ENCODE measurements around the gene NEURL1B. TPM values are rescaled to one million over a fixed set of nuclear protein-coding genes. Genes with fewer than 3 reads are reported as not detected.

Gene NEURL1B
- total RNA-seq, 1 experiment from 2014 or later = 15.4 TPM

DNA sequence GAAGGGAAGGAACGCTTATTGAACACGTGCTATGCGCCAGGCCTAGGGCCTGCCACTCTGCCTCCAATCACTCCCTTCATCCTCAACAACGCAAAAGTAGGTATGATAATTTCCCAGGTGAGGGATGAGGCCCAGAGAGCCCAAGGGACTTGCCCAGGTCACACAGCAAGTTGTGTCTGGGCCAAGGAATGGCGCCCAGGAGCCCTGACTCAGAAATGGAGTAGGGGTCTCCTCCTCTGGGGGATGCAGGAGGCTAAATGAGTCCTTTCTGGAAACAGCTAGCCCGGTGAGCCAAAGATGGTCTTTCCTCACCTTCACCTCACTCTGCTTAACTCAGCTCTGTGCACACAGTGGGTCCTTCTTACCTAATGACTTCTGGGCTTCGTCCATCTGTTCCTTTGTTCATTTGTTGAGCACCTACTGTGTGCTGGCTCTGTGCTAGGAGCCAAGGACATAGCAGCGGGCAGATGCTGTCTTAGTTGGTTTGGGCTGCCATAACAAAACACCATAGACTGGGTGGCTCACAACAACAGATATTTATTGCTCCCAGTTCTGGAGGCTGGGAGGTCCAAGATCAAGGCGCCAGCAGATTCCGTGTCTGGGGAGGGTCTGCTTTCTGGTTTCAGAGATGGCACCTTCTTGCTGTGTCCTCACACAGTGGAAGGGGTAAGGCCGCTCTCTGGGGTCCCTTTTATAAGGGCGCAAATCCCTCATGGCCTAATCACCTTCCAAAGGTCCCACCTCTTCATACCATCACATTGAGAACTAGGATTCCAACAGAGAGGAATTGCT is 22.3 kb upstream of the NEURL1B start:
- Histone ChIP-seq H3K9me3 (replicated peaks) (no peaks in the 10 kb centered on the region), H3K27ac (no peak overlapping the region), H3K4me1 (replicated peaks) (no peaks in the 10 kb centered on the region), H3K36me3 (no peaks in the 10 kb centered on the region), H3K27me3 (replicated peaks) (no peaks in the 10 kb centered on the region), H3K4me3 (no peak overlapping the region)
- DNase-seq (ENCODE audit: low read depth in 1 of 2, low spot score in 2 of 2) = no peak

DNA sequence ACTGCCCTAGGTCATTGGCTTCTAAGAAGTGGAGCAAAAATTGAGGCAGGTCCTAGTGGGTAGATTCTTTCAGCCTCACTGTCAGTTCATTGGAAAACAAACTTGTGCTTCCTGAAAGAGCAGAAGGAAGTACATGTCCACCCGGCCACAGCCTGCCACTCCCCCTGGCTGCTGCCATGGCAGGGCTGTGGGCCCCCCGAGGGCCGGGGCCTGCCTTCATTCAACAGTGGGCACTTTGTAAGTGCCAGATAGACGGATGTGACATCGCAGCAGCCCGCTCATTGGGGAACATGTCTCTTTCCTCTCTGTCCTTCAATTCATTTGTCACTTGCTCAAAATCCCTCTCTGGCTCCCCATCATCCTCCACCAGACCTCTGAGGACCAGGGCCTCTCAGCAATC is 20.6 kb upstream of the NEURL1B start:
- no peaks in the 10 kb centered on the region for H3K36me3 ChIP-seq
- no peak overlapping the region for H3K4me3 ChIP-seq
- no peaks in the 10 kb centered on the region for H3K27me3 ChIP-seq (replicated peaks)
- H3K27ac ChIP-seq = no peak overlapping the region
- no peak for DNase-seq (ENCODE audit: low read depth in 1 of 2, low spot score in 2 of 2)
- no peaks in the 10 kb centered on the region; the same call in 1 of the 2 replicates for H3K9me3 ChIP-seq (replicated peaks)
- no peaks in the 10 kb centered on the region for H3K4me1 ChIP-seq (replicated peaks)

DNA sequence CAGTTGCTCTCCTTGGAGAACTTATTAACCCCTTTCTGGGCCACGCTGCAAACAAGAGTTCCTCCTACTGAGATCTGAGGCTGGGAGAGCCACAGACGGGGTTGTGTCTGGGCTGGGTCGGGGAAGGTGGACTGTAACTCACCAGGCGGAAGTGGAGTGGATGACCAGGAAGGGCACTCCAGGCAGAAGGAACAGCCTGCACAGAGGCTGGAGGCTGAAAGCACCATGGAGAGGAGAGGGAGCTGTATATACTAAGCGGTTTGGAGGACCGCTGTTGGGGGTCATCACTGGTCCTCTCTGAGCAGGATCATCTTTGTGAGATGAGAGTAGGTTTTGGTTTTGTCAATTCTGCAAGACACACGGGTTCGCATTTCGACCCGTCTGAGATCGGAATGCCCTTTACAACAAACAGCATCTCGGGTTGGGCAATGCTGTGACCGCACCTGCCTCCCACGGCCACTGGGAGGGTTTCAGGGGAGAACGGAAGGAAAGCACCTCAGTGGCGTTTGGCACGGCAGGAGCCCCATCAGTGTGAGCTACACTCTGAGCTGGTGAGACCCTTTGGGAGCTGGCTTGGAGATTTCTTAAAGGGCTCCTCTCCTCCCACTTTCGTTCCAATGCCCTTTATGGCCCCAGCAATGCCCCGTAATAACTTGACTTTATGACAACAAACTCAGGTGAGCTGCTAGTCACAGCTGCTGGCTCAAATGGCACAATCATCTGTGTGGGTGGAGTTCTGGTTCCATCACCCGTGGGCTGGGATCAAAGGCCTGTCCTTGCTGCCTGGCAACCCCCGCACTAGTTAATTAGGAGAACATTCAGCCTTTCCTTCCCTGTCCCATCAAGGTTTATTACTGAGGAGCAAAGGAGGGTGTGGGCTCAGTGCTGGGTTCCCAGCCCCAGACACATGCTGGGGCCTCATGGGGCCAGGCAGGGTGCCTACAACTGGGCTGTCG is 18.7 kb upstream of the NEURL1B start:
- H3K4me1 ChIP-seq (replicated peaks) = no peaks in the 10 kb centered on the region
- H3K27ac ChIP-seq = no peak overlapping the region
- no peaks in the 10 kb centered on the region for H3K36me3 ChIP-seq
- H3K27me3 ChIP-seq (replicated peaks) = peaks cover 4% of the 10 kb centered on the region
- DNase-seq (ENCODE audit: low read depth in 1 of 2, low spot score in 2 of 2) = no peak
- no peaks in the 10 kb centered on the region; the same call in 1 of the 2 replicates for H3K9me3 ChIP-seq (replicated peaks)
- H3K4me3 ChIP-seq = no peak overlapping the region

DNA sequence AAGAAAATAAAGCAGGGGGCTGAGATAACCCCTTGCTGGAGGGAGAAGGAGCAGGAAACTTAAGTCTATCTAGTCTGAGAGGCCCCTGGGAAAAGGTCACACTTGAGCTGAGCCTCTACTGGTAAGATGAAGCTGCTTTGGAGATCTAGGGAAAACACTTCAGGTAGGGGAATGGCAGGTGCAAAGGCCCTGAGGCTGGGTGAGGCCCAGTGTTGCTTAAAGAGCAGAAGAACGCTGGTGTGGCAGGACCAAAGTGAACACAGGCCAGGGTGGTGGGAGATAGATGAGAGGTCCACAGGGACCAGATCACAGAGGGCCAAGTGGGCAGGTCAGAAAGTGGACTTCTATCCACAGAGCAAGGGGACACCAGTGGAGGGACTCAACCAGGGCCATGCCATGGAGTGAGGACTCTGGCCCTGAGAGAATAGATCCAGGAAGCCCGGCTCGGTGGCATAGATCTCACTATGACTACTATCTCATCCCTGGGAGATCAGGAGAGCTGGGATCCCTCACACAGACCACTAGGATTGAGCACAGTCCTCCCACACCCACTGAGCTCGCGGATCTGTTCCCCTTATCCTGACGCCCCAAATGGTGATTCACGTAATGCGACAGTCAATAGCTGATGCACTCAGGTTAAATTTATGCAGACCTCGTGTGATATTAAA is 17.6 kb upstream of the NEURL1B start:
- Histone ChIP-seq H3K27ac (no peak overlapping the region), H3K27me3 (replicated peaks) (peaks cover 15% of the 10 kb centered on the region), H3K36me3 (no peaks in the 10 kb centered on the region), H3K4me3 (no peak overlapping the region), H3K9me3 (replicated peaks) (no peaks in the 10 kb centered on the region; the same call in 1 of the 2 replicates), H3K4me1 (replicated peaks) (no peaks in the 10 kb centered on the region)
- DNase-seq (ENCODE audit: low read depth in 1 of 2, low spot score in 2 of 2) = no peak

DNA sequence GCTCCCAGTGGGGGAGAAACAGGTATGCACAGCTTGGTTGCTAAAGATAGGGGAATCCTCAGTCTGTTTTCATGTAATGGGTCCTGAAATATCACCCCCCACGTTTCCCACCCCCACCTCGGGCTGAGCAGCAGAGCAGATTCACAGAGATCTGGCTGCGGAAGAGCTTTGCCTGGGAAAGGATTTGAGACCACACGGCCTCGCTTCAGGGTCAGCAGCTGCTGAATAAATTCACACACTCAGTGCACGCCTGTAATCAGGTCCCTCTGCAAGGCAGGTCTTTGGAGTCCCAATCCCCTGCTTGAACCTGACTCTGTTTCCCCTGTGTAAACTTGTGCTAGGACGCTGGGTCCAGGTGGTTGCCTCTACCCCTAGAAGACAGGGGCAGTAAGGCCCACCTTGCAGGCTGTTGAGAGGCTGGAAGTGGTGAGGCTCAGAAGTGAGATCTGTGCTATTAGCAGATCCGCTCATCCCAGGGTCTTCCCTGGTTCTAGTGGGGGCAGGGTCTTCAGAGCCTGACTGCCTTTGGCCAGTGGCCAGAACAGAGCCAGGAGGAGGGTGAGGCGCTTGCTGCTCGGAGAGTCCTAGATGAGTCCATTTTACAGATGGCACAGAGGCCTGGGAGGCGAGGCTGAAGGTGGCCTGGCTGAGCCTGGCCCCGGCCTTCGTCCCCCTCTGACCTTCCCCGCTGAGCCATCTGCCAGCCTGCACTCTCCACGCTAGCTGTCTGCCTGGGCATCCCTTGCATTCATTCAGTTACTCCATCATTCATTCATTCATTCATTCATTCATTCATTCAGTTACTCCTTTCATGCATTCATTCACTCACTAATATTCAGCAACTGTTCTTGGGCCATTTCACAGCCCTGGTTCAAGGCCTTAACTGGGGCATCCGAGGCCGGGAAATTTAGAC is 16.7 kb upstream of the NEURL1B start:
- H3K27ac ChIP-seq = no peak overlapping the region
- H3K9me3 ChIP-seq (replicated peaks) = no peaks in the 10 kb centered on the region; the same call in 1 of the 2 replicates
- DNase-seq (ENCODE audit: low read depth in 1 of 2, low spot score in 2 of 2) = no peak
- peaks cover 19% of the 10 kb centered on the region for H3K27me3 ChIP-seq (replicated peaks)
- H3K4me1 ChIP-seq (replicated peaks) = no peaks in the 10 kb centered on the region
- H3K36me3 ChIP-seq = no peaks in the 10 kb centered on the region
- no peak overlapping the region for H3K4me3 ChIP-seq

DNA sequence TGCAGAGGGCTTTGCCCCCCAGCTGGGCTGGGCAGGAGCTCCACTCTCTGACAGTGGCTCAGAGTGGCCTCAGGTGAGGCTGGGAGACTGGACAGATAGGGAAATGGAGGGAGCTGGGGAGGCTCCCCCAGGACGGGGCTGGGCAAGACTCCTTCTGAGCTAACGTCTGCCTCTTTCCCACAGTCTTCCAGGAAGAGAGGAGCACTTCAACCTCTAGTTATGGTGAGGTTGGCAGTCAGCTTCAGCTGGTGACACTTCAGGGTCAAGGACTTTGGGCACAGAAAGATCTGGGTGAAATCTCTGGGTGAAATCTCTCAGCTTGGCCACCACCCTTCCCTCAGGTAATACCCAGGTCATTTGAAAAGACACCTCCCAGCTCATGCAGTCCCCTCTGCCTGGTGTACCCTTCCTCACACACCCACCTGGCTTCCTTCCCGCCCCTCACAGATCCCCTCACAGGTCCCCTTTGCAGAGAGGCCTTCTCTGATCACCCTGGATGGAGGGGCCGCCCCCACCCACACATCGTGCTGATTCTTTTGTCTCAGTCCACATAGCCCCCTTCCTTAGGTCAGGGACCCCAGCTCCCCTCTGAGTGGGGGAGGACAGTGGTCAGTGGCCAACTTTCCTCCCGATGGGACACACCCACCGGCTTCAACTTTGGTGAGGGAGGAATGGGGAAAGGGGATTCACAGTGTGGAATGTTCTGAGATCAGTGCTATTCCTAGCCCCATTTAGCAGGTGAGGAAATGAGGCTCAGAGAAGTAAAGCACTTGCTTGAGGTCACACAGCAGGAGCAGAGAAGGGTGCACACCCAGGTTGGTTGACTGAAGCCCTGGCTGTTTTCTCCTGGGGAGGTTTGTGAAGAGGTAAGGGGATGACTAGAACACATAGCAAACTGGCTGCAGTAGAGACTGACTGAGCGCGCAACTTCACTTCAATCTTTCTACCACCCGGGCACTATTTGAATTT is 15.8 kb upstream of the NEURL1B start:
- no peaks in the 10 kb centered on the region for H3K4me1 ChIP-seq (replicated peaks)
- H3K9me3 ChIP-seq (replicated peaks) = no peaks in the 10 kb centered on the region; the same call in 1 of the 2 replicates
- H3K27me3 ChIP-seq (replicated peaks) = peaks cover 22% of the 10 kb centered on the region
- no peak overlapping the region for H3K4me3 ChIP-seq
- H3K27ac ChIP-seq = no peak overlapping the region
- H3K36me3 ChIP-seq = no peaks in the 10 kb centered on the region
- no peak for DNase-seq (ENCODE audit: low read depth in 1 of 2, low spot score in 2 of 2)

DNA sequence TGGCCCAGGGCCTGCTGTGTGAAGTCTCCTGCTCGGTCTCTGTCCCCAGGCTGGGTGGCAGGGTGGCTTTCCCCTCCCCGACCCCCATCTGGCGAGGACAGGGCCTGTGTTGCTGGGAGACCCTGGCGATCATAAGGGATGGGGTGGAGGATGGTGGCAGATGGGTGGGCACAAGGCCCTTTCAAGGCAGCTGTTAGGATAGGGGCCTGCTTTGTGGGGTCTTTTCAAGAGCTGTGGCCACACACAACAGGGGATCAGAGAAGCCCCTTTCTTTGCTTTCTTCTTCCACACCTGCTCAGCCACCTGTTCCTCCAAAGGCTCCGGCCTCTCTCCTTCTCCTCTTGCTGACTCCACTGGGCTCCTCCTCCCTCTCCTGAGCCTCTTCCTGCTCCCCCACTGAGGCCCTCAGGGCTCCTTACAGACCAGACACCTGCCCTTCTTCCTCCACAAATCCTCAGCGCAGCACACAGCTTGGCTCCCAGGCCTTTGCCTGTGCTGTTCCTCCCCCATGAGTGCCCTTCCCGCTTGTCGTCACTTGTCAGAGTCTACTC is 15.0 kb upstream of the NEURL1B start:
- no peak overlapping the region for H3K27ac ChIP-seq
- H3K27me3 ChIP-seq (replicated peaks) = peaks cover 22% of the 10 kb centered on the region
- no peaks in the 10 kb centered on the region; the same call in 1 of the 2 replicates for H3K9me3 ChIP-seq (replicated peaks)
- no peak overlapping the region for H3K4me3 ChIP-seq
- no peaks in the 10 kb centered on the region for H3K36me3 ChIP-seq
- DNase-seq (ENCODE audit: low read depth in 1 of 2, low spot score in 2 of 2) = no peak
- no peaks in the 10 kb centered on the region for H3K4me1 ChIP-seq (replicated peaks)

DNA sequence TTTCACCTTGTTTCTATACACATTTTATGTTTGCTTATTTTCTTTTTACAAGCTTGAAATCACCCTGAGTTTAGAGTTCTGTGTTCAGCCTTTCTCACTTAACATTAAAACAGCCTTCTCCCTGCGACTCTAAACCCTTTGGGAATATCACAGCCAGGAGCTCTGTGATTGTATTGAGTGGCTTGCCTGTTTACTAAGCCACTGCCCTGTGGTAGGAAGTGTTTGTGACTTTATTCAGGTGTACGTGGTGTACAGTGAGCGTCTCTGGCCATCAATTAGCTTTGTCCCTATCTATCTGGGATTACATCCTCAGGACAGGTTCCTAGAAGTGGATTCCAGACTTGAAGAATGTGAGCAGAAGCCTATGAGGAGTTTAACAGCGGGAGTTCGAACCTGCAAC is 11.0 kb upstream of the NEURL1B start:
- no peak overlapping the region for H3K27ac ChIP-seq
- no peaks in the 10 kb centered on the region for H3K4me1 ChIP-seq (replicated peaks)
- H3K27me3 ChIP-seq (replicated peaks) = peaks cover 22% of the 10 kb centered on the region
- no peaks in the 10 kb centered on the region for H3K9me3 ChIP-seq (replicated peaks)
- DNase-seq (ENCODE audit: low read depth in 1 of 2, low spot score in 2 of 2) = no peak
- H3K4me3 ChIP-seq = no peak overlapping the region
- no peaks in the 10 kb centered on the region for H3K36me3 ChIP-seq

DNA sequence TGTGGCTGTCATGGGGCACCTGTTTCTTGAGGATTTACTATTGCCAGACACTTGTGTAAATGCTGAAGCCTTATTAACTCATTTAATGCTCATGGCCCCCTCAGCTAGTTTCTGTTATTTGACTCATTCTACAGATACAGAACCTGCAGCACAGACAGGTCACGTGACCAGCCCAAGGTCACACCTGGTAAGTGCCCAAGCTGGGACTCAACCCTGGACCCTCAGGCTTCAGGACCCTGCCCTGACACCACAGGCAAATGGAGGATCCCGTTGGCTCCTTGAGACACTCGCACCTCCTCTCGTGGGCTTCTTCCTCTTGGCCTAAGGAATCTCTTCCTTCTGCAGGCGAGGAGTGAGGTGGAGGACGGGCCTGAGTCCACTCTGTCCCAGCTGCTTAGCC is 10.6 kb upstream of the NEURL1B start:
- Histone ChIP-seq H3K4me1 (replicated peaks) (no peaks in the 10 kb centered on the region), H3K9me3 (replicated peaks) (no peaks in the 10 kb centered on the region), H3K4me3 (no peak overlapping the region), H3K36me3 (no peaks in the 10 kb centered on the region), H3K27ac (no peak overlapping the region), H3K27me3 (replicated peaks) (peaks cover 22% of the 10 kb centered on the region)
- DNase-seq (ENCODE audit: low read depth in 1 of 2, low spot score in 2 of 2) = no peak

DNA sequence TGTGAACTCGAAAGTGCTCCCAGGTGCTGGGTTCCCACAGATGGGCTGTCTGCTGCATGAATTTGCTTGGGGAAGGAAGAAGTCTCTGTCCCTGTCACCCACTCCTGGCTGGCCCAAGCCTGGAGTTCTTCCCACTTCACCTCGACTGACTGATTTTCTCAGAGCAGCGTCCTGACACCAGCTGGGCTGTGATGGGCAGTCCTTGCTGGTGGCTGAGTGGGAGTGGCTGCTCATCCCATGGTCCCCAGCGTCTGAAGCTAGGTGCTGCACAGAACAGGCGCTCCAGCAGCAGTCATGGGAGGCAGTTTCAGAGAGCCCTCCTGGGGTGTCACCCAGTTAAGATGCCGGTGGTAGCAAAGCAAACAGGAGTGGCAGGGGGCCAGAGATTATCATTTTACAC is 10.1 kb upstream of the NEURL1B start:
- H3K36me3 ChIP-seq = no peaks in the 10 kb centered on the region
- no peak overlapping the region for H3K27ac ChIP-seq
- no peaks in the 10 kb centered on the region for H3K4me1 ChIP-seq (replicated peaks)
- no peak overlapping the region for H3K4me3 ChIP-seq
- no peaks in the 10 kb centered on the region for H3K9me3 ChIP-seq (replicated peaks)
- no peak for DNase-seq (ENCODE audit: low read depth in 1 of 2, low spot score in 2 of 2)
- peaks cover 22% of the 10 kb centered on the region for H3K27me3 ChIP-seq (replicated peaks)

DNA sequence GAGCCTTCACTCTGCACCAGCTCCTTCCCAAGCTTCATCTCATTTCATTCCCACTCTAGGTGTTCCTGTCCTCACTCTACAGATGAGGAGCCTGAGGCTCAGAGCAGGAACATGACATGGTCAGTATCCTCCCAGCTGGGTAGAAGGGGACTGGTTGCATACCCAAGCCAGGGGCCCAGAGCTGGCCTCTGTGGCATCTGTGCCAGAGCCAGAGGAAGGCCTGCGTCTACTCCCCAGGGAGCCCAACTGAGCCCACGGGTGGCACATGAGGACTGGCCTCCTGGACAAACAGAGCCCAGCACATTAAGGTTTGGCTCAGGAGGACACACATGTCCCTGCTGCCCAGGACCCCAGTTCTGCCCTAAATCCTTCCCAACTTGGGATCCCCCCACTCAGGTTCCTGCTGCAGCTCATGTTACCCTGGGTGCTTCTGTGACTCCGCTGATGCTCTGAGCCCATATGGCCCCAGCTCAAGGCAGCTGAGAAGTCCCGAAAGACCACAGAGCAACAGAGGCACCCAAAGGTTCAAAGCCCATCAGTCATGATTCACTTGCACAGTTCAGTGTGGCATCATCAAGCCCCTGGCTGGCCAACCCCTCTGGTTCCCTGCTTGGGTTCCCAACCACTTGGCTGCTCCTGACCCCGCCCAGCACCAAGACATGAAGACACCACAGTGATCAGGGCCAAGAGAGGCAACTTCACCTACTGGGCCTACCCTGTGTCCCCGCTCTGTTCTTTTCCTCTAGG is 8.5 kb upstream of the NEURL1B start:
- H3K27me3 ChIP-seq (replicated peaks) = peaks cover 16% of the 10 kb centered on the region
- H3K9me3 ChIP-seq (replicated peaks) = no peaks in the 10 kb centered on the region
- no peak overlapping the region for H3K27ac ChIP-seq
- no peaks in the 10 kb centered on the region for H3K4me1 ChIP-seq (replicated peaks)
- H3K4me3 ChIP-seq = no peak overlapping the region
- DNase-seq (ENCODE audit: low read depth in 1 of 2, low spot score in 2 of 2) = no peak
- H3K36me3 ChIP-seq = no peaks in the 10 kb centered on the region
